Measurements from ENCODE around the gene VPS54. TPM values are rescaled to one million over a fixed set of nuclear protein-coding genes. Genes with fewer than 3 reads are reported as not detected.

Gene VPS54
- total RNA-seq, 1 experiment from 2014 or later: 21.2 TPM

GRCh38 chr2:63846487-63846886 is 172.7 kb downstream of the VPS54 start:
- Histone ChIP-seq H3K27ac (ENCODE audit: low read length) (no peak overlapping the region), H3K27me3 (ENCODE audit: control insufficient read depth, insufficient read depth, low read length) (no peaks in the 10 kb centered on the region), H3K9me3 (ENCODE audit: control insufficient read depth, insufficient read depth, low read depth, low read length) (peaks cover 3% of the 10 kb centered on the region; the same call in 1 of the 2 replicates), H3K4me3 (ENCODE audit: low read depth in 2 of 2, low read length in 2 of 2) (no peak overlapping the region), H3K36me3 (ENCODE audit: control insufficient read depth, insufficient read depth, low read length) (peaks cover 3% of the 10 kb centered on the region; the same call in 1 of the 2 replicates), H3K4me1 (ENCODE audit: control insufficient read depth, insufficient read depth, low read length) (peaks cover 17% of the 10 kb centered on the region)
- CTCF ChIA-PET: no interaction called here
- TF ChIP-seq CTCF (IDR thresholded peaks at IDR 0.05) (no peak), POLR2AphosphoS5 (IDR thresholded peaks at IDR 0.05; ENCODE audit: low read depth, low read length) (no peak), SIN3A (IDR thresholded peaks at IDR 0.05; ENCODE audit: borderline replicate concordance, insufficient read depth, low read depth, low read length) (no peak), TCF7L2 (IDR thresholded peaks at IDR 0.05; ENCODE audit: low read depth, low read length) (no peak)
- in situ Hi-C loops (cut with HindIII; ENCODE audit: low pct_unique_long_range_greater_than_20kb, low sequenced_read_pairs) (no loop called here), intact Hi-C loops (cut with micrococcal nuclease; ENCODE audit: unreplicated experiment) (no loop called here)
- DNase-seq (ENCODE audit: low read depth, low spot score) (no peak), ATAC-seq (no peak)
- POLR2A ChIA-PET: no interaction called here
- BruUV-seq (replicated peaks): no TSS peak

- intact Hi-C loops (cut with micrococcal nuclease; ENCODE audit: unreplicated experiment) (no loop called here), in situ Hi-C loops (cut with HindIII; ENCODE audit: low pct_unique_long_range_greater_than_20kb, low sequenced_read_pairs) (no loop called here)
- BruUV-seq (replicated peaks): no TSS peak
- ATAC-seq: no peak
- no peak overlapping the region for H3K4me3 ChIP-seq (ENCODE audit: low read depth in 2 of 2, low read length in 2 of 2)
- no peak for TF ChIP-seq TCF7L2 (IDR thresholded peaks at IDR 0.05; ENCODE audit: low read depth, low read length)
- TF ChIP-seq POLR2AphosphoS5 (IDR thresholded peaks at IDR 0.05; ENCODE audit: low read depth, low read length): no peak
- no peak for TF ChIP-seq SIN3A (IDR thresholded peaks at IDR 0.05; ENCODE audit: borderline replicate concordance, insufficient read depth, low read depth, low read length)
- no peak for TF ChIP-seq CTCF (IDR thresholded peaks at IDR 0.05)
- TF ChIP-seq REST (IDR thresholded peaks at IDR 0.05; ENCODE audit: insufficient read depth in 1 of 2, low read depth in 2 of 2, low read length in 1 of 2): no peak
- ChIA-PET CTCF (no interaction called here), POLR2A (no interaction called here)
- no peaks in the 10 kb centered on the region for H3K27me3 ChIP-seq (ENCODE audit: control insufficient read depth, insufficient read depth, low read length)
- H3K36me3 ChIP-seq (ENCODE audit: control insufficient read depth, insufficient read depth, low read length): peaks cover 3% of the 10 kb centered on the region; the same call in 1 of the 2 replicates
- DNase-seq (ENCODE audit: low read depth, low spot score): no peak
- H3K4me1 ChIP-seq (ENCODE audit: control insufficient read depth, insufficient read depth, low read length): peaks cover 17% of the 10 kb centered on the region
- H3K9me3 ChIP-seq (ENCODE audit: control insufficient read depth, insufficient read depth, low read depth, low read length): peaks cover 3% of the 10 kb centered on the region; the same call in 1 of the 2 replicates
- H3K27ac ChIP-seq (ENCODE audit: low read length): no peak overlapping the region
Measured at GRCh38 chr2:63845866-63846265, 173.4 kb downstream of the VPS54 start.
